ENCODE measurements around the gene PLK3.
A peak's percentile ranks its signal among the peaks of the same experiment; 100 is the strongest.
"Not testable (repeated sequence)": the region's sequence is repeated elsewhere in the genome, so short reads cannot be mapped to it uniquely, and the experiment has no call there.

PLK3 gene

DNA sequence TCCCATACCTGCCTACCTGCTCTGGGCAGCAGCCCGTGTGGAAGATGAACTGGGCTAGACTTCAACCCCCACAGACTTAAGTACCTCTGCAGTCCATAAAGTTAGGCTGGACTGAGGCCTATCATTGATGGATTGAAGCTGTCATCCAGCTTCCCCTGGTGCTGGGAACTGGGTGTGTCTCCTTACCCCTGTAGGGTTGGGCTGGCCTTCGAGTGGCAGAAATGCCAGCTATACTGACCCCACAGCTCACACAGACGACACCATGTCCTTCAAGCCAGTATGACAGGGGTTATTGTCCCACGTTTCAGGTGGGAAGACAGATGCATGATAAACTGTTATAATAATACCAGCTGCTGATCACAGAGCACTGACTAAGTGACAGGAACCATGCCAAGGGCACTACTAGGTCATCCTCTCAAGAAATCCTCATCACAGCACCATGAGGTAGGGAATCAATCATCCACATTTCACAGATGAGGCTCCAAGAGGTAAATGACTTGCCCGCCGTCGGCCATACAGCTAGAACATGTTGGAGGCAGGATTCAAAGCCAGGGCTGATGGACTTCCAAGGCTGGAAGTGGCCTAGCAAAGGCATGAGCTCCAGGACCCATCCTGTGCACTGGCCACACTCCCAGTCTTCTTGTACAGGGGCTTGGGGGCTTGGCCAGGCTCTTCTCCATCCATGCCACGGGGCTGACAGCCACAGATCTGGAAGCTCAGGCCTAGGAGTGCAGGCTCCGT lies 11.9 kb upstream of the PLK3 start, which contains the start of gene BEST4:
TSS of gene BEST4 (minus strand) at position 51 of the 741 bp plus-strand sequence. CDS start 465 bp downstream, outside the sequence.
- no peak for DNase-seq

DNA sequence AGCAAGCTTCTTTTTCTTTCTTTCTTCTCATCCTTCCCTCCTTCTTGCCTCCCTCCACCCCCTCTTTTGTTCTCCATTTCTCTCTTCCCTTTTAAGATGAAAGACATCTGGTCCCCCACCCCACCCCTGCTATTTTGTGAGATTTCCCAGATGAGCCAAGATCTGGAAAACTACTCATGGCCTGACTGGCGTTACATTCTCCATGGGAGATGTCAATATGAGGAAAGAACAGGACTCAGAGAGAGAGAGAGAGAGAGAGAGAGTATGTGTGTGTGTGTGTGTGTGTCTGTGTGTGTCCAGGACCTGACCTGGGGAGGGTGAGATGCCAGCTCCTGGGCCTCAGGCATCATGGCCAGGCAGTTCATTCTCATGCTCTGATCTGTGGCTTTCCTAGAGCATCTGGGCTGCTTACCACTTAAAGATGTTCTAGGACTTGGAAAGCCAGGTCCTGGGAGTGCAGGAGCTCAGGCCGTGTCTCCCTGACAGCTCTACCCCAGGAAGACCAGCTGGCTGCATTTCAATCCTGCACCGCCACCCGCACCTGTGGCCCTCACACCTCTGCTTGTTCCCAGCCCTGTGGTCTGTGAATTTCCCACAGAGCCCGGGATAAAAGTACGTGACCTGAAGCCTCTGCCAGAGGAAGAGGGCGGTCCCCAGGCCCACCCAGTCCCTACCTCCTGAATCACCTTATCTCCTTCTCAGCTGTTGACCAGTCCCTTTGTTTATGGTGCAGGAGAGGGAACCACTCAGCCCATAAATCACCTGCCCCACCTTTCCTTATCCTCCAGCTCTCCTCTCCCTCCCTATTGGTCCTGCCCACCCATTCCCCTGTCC lies 9.0 kb upstream of the PLK3 start:
- DNase-seq = peak in 1 of 2 experiments; percentile 27

DNA sequence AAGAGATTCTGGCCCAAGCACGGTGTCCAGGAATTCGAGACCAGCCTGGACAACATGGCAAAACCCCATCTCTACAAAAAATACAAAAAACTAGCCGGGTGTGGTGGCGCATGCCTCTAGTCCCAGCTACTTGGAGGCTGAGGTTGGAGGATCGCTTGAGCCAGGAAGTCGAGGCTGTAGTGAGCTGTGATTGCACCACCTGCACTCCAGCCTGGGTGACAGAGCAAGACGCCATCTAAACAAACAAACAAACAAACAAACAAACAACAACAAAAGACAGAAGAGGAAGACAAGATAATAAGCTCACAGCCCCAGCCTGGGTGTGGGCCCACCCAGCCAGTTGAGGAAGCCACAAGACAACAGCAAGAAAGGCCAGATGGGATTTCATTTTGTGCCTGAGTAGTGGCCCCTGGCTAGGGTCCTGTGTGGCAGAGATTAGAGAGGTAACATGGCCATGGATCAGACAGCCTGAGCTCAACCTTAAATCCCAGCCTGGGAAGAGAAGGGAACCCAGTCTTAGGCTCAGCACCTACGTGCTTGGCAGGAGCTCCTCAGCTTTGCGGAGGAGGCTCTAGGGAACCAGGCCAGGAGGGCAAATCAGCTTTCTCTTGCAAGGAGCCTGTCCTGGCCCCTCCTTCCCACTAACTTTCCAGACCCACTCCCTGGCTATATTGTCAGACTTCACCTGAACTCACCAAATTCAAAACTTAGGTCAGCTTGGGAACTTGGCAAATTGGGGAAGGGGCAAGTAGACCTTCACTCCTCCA lies 7.3 kb upstream of the PLK3 start:
- no peak for DNase-seq

DNA sequence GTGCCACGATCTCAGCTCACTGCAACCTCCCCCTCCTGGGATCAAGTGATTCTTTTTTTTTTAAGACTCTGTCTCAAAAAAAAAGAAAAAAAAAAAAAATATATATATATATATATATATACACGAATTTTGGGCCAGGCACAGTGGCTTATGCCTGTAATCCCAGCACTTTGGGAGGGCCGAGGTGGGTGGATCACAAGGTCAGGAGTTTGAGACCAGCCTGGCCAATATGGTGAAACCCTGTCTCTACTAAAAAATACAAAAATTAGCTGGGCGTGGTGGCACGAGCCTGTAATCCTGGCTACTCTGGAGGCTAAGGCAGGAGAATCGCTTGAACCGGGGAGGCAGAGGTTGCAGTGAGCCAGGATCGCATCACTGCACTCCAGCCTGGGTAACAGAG lies 2.3 kb upstream of the PLK3 start:
- DNase-seq = not testable (repeated sequence)

DNA sequence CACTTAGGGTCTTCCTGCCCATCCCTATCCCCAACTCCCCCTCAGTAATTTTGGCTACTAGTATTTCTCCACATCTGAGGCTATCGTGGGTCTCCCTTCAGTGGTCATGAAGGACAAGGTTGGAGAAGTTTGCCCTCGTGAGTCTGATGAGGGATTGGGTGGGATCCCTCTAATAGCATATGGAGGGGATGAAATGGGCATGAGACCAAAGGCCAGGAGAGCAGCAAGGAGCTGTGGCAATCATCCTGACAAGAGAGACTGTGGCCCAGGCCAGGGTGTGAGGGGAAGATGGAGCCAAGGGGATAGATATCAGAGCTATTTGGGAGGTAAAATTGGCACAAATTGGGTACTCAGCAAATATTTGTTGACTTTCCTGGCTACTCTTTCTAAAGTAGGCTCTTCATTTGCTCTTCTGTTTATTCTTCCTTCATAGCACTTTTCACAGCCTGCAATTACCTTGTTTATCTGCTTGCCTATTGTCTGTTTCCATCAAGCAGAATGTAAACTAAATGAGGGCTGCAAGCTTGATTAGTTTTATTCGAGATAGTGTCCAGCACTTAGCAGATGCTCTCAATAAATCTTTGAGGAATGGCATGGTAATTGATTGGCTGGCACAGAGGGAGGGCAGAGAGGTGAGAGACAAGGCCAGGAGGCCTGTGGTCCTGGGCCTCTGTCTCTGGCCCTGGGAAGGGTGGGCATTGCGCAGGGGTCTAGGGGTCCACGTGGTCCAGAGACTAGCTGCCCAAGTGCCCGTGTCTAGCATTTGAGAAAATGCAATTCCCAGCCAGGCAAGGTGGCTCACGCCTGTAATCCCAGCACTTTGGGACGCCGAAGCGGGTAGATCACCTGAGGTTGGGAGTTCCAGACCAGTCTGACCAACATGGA lies 1.5 kb upstream of the PLK3 start:
- no peak for DNase-seq

DNA sequence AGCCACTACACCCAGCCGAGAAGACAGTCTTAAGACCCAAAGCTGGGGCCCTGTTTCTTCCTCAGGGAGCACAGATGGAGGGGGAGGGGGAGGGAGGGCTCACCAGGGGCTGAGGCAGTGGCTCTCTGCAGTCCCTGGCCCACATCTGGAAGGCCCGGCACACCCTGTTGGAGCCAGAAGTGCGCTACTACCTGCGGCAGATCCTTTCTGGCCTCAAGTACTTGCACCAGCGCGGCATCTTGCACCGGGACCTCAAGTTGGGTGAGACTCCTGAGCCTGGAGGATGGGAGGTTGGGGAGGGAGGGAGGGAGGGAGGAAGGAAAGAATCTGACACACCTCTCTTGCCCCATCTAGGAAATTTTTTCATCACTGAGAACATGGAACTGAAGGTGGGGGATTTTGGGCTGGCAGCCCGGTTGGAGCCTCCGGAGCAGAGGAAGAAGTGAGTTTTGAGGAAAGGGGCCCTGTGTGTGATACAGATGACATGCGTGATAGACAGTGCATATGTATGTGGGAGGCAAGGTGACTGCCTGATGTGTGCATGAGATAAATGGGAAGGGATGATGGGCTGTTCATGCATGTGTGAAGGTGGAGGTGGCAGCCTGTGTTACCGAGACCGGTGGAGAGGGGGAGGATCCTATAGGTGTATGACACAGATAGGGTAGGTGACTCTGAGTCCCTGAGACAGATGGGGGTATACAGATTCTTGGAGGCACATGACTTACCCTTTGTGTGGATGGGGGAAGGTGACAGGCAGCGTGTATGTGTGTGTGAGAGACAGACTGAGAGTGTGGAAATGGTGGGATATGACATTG lies 1.5 kb downstream of the PLK3 start:
- peak in 1 of 2 experiments; percentile 66 for DNase-seq

DNA sequence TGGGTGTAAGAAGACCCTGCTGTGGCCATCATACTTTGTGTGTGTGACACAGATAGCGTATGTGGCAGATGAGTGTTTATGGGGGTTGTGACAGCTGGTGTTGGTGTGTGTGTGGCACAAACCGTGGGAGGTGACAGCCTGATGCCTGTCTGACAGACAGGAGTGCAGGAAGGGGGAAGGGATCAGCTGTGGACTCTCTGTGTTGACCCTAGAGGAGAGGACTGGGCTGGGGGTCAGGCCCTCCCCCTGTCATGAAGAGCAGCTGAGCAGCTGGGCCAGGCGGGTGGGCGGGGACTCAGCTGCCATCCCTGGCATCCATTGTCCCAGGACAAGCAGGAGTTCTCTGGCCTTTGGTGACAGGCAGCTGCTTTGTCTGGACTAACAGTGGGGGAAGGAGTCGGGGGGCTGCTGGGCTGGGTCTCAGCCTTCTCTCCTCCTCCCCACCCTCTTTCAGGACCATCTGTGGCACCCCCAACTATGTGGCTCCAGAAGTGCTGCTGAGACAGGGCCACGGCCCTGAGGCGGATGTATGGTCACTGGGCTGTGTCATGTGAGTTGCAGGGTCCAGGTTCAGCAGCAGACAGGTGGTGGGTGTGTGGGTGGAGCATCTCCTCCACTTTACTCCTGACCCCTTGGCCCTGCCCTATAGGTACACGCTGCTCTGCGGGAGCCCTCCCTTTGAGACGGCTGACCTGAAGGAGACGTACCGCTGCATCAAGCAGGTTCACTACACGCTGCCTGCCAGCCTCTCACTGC lies 2.3 kb downstream of the PLK3 start:
- DNase-seq = peak in 1 of 2 experiments; percentile 66

DNA sequence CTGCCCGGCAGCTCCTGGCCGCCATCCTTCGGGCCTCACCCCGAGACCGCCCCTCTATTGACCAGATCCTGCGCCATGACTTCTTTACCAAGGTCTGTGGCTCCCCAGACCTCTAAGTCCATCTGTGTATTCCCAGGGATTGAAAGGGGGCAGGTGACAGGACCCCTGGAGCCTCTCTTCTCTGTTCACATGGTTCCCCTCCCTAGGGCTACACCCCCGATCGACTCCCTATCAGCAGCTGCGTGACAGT lies 2.8 kb downstream of the PLK3 start:
- no peak for DNase-seq

DNA sequence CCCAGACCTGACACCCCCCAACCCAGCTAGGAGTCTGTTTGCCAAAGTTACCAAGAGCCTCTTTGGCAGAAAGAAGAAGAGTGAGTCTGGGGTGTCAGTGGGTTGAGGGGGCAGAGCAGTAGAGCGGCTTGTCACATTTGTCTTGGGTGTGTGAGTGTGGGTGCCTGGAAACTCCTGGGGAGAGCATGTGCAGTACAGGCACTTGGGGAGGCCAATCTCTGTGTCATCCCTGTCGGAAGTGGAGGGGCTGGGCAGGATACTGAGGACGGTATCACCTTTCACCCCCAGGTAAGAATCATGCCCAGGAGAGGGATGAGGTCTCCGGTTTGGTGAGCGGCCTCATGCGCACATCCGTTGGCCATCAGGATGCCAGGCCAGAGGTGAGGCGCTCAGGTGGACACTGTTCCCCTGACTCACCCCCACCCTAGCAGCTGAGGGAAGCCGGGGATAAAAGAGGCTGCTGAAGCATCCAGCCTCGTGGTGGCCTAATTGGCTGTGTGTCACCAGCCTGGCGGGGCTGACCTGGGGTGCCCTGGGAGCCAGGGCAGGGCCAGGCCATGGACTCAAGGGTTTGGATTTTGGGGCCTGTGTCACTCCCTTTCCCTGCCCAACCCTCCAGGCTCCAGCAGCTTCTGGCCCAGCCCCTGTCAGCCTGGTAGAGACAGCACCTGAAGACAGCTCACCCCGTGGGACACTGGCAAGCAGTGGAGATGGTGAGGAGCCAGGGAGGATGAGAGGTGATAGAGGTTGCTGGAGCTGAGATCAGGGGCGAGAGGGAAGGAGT lies 3.3 kb downstream of the PLK3 start:
- no peak for DNase-seq

DNA sequence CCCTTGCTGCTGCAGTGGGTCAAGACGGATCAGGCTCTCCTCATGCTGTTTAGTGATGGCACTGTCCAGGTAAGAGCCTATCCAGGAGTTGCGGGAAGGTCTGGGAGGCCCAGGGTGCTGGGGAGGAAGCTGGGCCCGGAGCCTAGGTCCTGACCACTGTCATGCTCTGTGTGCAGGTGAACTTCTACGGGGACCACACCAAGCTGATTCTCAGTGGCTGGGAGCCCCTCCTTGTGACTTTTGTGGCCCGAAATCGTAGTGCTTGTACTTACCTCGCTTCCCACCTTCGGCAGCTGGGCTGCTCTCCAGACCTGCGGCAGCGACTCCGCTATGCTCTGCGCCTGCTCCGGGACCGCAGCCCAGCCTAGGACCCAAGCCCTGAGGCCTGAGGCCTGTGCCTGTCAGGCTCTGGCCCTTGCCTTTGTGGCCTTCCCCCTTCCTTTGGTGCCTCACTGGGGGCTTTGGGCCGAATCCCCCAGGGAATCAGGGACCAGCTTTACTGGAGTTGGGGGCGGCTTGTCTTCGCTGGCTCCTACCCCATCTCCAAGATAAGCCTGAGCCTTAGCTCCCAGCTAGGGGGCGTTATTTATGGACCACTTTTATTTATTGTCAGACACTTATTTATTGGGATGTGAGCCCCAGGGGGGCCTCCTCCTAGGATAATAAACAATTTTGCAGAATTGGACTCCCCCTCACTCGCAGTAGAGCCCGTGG lies 5.3 kb downstream of the PLK3 start:
- DNase-seq = no peak

DNA sequence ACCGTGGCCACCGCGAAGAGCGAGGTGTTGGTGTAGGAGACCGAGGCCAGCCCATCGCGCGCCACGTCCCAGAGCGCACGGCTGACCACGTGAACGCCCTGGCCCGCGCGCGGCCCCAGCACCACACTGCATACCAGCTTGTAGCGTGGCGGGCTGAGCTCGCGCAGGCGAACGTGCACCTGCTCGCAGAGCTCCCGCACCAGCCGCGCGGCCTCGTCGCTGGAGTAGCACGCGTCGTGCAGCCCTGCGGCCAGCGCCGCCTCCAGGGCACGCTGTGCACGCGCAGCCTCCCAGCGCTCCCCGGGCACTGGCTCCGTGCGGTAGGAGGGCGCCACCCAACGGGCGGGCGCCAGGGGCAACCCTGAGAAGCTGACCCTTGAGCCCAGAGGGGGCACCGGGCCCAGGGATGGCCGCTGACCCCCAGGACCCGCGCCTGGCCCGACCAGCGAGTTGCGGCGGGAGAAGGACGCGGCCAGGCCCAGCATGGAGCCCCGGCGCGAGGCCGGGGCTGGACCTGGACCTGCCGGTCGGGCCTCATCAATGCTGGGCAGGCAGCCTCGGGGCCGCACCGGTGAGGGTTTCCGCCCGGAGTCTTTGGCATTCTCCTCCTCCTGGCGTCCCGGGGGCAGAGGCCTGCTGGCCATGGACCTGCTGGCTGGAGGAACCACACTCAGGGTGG lies 6.0 kb downstream of the PLK3 start:
- DNase-seq = no peak

DNA sequence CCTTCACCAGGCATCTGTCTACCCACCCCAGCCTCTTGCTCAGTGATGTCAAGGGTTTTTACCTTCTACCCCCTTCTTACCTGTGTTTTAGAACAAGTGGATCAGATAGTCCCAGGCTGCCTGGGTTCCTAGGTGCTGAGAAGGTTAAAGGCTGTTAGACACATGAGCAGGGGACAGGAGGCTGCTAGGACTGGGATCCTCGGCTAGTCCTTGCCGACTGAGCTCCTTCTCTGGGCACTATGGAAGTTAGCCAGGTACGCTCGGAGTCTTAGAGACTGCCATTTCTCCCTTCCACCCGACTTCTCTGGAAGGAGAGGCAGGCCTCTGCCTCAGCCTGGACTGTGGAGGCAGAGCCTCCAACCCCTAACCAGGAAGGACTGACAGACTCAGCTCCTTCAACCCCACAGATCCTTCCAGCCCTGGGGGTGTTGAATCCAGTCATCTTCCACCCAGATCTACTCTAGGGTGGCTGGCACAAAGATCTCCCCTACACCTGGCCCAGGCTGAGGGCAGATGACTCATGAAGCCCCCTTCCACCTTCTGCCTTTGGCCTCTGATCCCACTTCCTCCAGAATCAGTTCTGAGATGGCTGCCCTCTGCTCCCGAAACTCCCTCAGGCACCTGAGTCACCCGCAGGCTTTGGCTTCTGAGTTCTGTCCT lies 6.7 kb downstream of the PLK3 start, which contains the start of gene DYNLT4:
TSS of gene DYNLT4 (minus strand) at position 648 of the 660 bp plus-strand sequence. CDS start 683 bp downstream, outside the sequence.
- no peak for DNase-seq

DNA sequence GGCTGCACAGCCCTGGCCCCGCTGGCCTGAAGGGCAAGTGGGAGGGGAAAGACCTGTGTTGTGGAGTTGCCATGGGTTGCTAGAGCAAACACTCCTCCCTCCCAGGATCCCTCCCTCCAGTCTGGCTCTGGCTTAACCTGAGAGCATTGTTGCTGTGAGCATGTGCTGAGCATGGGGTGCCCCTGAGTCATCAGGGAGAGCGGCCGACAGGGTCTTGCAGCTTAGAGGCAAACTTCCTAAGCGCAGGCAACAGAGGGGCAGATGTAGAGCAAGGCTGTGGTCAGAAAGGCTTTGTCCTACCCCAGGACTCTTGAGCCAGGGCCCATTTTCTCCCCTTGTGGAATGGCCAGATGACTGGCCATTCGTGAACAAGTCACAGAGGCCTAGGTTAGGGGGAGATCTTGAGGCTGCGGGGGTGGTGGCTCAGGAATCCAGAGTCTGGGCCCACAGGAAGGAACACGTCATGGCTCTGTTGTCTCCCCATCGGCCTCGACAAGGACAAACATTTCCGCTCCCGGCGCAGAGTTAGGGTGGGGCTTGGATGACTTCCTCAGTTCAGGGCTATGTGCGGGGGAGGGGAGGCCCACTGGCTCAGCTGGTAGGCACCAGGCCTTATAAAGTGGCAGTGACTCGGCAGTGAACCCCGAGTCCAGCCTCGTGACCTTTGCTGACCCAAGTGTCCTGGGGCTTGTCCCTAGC lies 7.3 kb downstream of the PLK3 start:
- DNase-seq = no peak

DNA sequence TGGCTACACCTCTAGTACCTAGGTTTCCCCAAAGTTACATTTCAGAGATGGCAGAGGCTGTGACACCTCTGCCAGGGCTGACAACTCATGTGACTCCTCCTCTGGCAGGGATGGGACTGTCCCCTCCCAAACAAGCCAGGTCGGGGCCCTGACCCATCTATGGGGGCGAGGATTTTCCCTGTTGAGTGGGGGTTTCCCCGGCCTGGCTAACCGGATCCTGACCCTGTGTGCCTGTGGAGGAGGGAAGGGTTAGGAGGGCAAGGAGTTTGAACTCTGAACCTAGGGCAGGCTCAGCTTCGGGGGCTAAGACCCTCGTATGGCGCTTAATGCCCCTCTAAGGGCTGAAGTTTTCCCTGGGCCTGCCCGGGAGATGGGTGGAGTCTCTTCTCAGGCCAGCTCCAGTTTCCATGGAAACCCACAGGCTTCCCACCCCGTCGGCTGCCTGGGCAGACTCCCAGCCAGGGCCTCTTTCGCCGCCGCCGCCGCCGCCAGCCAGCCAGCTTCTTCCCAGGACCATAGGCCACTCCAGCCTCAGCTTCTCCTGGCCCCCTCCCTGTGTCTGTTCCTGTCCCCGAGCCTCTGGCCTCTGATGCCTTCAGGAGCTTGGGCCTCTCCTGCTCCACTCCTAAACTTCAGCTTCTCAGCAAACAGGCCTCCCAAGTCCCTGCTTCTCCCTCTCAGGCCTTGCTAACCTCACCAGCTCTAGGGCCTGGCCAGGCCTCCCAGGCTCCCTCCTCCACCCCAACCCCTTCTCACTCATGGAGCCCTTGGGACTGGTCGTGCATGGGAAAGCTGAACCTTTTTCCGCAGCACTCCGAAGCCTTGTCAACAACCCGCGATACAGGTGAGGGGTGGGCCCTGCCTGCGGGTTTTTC lies 8.1 kb downstream of the PLK3 start, which contains the start of gene BTBD19:
TSS of gene BTBD19 (plus strand) at position 461 of the 875 bp plus-strand sequence. CDS start at position 759, 298 bp downstream.
- no peak for DNase-seq

DNA sequence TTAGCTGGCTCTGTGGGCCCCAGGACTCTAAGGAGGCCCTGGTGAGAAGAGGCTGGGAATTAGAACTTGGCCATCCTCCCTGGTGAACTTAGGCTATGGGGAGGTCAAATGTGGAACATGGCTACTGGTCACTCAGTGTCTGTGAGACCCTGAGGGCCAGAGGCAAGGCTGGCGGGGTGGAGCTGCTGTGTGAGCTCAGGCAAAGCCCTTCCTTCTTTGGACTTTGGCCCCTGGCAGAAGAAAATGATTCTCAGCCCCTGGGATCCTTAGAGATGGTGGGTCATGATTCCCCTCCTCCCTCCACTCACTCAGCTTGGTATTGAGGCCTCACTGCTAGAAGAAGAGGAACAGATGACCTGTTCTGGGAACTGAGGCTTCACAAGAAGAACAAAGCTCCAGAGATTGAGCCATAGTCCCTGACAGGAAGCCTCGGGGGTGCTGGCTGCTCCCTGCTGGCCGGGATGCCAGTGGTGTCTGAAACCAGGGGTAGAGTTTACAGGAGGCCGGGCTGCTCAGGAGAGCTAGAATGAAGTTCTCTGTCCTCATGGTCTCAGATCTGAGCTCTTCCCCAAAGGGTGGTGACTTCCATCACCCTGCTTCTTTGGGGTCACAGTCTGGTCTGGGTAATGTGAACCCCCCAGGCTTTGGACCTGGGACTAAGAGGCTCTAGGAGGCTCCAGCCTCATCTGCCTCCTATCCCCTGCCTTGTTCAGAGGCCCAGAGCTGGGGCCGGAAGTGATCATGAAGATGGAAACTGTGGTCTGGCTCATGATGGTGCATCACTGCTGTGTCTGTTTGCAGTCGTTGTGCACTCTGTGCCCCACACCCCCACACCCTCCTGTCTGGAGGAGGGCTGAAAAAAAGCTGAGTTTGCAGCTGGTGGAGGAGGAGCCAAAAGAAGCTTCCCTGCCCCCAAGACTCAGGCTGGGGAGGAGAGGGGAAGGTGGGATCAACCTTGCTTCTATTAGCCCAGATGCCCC lies 9.1 kb downstream of the PLK3 start:
- DNase-seq = no peak
